Esophagus squamous epithelium (tissue), 5 donors: Measurements from ENCODE around the gene TNFRSF6B. TPM values are rescaled to one million over a fixed set of nuclear protein-coding genes. Genes with fewer than 3 reads are reported as not detected.
"Not testable (repeated sequence)": the region's sequence is repeated elsewhere in the genome, so short reads cannot be mapped to it uniquely, and the experiment has no call there.

Experiments
- DNase-seq: peaks from one replicate; lab custom pipeline; 2025; lab: John Stamatoyannopoulos, UW
- H3K27ac ChIP-seq, 4 donors: fragments of 200-600 bp; sonication (generic); one replicate each; pipeline ENCODE4 v1.5.1; 2016 to 2019; ENCODE audit warnings: mild to moderate bottlenecking in 1 of 4
- H3K27me3 ChIP-seq, 4 donors: fragments of 200-600 bp; sonication (generic); 1 replicate in 3 of 4; 2 replicates in 1 of 4; pipeline versions ENCODE4 v1.5.1 to v1.6.0; 2017 to 2021; ENCODE audit warnings: antibody characterized with exemption in 1 of 4
- H3K36me3 ChIP-seq, 3 donors: fragments of 200-600 bp; sonication (generic); one replicate each; pipeline ENCODE4 v1.5.1; 2016 to 2019
- H3K4me1 ChIP-seq, 3 donors: fragments of 200-600 bp; sonication (generic); one replicate each; pipeline ENCODE4 v1.5.1; 2017 to 2019
- H3K4me3 ChIP-seq, 4 donors: fragments of 200-600 bp; sonication (generic); 1 replicate in 3 of 4; 2 replicates in 1 of 4; pipeline ENCODE4 v1.5.1; 2016 to 2019; ENCODE audit warnings: mild to moderate bottlenecking in 2 of 4, moderate library complexity in 1 of 4
- H3K9me3 ChIP-seq, 3 donors: fragments of 200-600 bp; sonication (generic); one replicate each; pipeline ENCODE4 v1.5.1; 2016 to 2019
- POLR2A ChIP-seq, 4 donors: fragments of 450-650 bp; IDR thresholded peaks; one replicate each; pipeline ENCODE4 v1.6.1; 2017; ENCODE audit warnings: antibody characterized with exemption in 4 of 4, mild to moderate bottlenecking in 4 of 4, moderate library complexity in 3 of 4
- WGBS, 2 donors: methylation state at CpG; one replicate each; pipeline ENCODE4 v1.1.5; 2018; 5-methylcytosine and 5-hydroxymethylcytosine counted together
- intact Hi-C: fragments of 100-400 bp; cut with DNase I; formaldehyde crosslinking; loops from one replicate; pipeline ENCODE4 v1.15.0; 2022
- total RNA-seq, 4 donors: library from RNA; depleted of rRNA; stranded (reverse); fragments of >200 nt; gene quantifications; one replicate each; pipeline ENCODE4 v1.1.0, GENCODE V29; 2016
- TF ChIP-seq, protein P1 (sequence below), 6 experiments: fragments of 450-650 bp in 4 of 6; fragments of 200-600 bp in 2 of 6; sonication (generic) in 2 of 6; IDR thresholded peaks; one replicate each; pipeline ENCODE4 v1.5.1; 2016 to 2019; ENCODE audit warnings: antibody characterized with exemption in 6 of 6, mild to moderate bottlenecking in 4 of 6, moderate library complexity in 4 of 6
- donor health status: DM: yes; HTN: yes; CAD: no.

The TNFRSF6B gene
- total RNA-seq, 4 donors from 2014 or later, result 2.5 to 15.2 (median 10.6) TPM

GRCh38 chr20:63659370-63659769 is 37.1 kb upstream of the TNFRSF6B start:
- no peak for DNase-seq
- intact Hi-C loops, result no loop called here
- 87% methylated on average over 6 of the region's 13 CpGs; no CpG with 5 or more reads in 1 of the 2 donors for WGBS, 2 donors

GRCh38 chr20:63660174-63660573 is 36.3 kb upstream of the TNFRSF6B start:
- DNase-seq, H3K9me3 ChIP-seq, H3K4me3 ChIP-seq, H3K27ac ChIP-seq, H3K27me3 ChIP-seq, intact Hi-C loops: not testable (repeated sequence)
- Histone ChIP-seq H3K36me3 (peaks cover 10 to 49% (median 12%) of the 10 kb centered on the region in 3 donors), H3K4me1 (peaks cover 14 to 29% (median 14%) of the 10 kb centered on the region in 3 donors)
- 67 to 91% methylated on average over 2 to 10 of the region's 10 CpGs for WGBS, 2 donors

More at GRCh38 chr20:63659370-63659769, 37.1 kb upstream of the TNFRSF6B start:
- Histone ChIP-seq H3K4me3 (peak overlapping the region in 3 of 4 donors; percentile 77 to 89 (median 88)), H3K36me3 (peaks cover 10 to 41% (median 12%) of the 10 kb centered on the region in 3 donors), H3K4me1 (peaks cover 14 to 31% (median 14%) of the 10 kb centered on the region in 3 donors), H3K27ac (peak overlapping the region; percentile 82 to 91 (median 90)), H3K9me3 (no peaks in the 10 kb centered on the region), H3K27me3 (no peaks in the 10 kb centered on the region)
- TF ChIP-seq, protein P1, sequence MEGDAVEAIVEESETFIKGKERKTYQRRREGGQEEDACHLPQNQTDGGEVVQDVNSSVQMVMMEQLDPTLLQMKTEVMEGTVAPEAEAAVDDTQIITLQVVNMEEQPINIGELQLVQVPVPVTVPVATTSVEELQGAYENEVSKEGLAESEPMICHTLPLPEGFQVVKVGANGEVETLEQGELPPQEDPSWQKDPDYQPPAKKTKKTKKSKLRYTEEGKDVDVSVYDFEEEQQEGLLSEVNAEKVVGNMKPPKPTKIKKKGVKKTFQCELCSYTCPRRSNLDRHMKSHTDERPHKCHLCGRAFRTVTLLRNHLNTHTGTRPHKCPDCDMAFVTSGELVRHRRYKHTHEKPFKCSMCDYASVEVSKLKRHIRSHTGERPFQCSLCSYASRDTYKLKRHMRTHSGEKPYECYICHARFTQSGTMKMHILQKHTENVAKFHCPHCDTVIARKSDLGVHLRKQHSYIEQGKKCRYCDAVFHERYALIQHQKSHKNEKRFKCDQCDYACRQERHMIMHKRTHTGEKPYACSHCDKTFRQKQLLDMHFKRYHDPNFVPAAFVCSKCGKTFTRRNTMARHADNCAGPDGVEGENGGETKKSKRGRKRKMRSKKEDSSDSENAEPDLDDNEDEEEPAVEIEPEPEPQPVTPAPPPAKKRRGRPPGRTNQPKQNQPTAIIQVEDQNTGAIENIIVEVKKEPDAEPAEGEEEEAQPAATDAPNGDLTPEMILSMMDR (IDR thresholded peaks at IDR 0.05), result no peak
- TF ChIP-seq POLR2A (IDR thresholded peaks at IDR 0.05), result no peak

DNA sequence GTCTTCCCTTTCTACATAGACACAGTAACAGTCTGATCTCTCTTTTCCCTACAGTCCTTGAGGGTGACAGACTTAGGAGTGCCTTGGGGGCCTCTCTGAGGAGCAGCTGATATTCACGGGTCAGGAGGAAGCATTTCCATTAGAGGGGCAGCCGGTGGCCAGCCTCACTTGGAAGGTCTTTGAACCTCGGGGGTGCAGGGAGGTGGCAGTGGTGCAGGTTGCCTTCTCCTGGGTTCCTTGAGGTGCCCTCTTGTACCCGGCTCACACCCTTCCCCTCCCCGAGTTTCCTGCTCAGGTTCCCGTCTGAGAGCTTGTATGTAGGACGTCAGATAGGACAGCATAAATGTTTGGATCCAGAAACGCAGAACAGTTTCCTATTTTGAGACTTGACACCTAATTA is 35.8 kb upstream of the TNFRSF6B start:
- WGBS, 2 donors, result 84 to 86% methylated on average over 7 to 8 of the region's 8 CpGs

DNA sequence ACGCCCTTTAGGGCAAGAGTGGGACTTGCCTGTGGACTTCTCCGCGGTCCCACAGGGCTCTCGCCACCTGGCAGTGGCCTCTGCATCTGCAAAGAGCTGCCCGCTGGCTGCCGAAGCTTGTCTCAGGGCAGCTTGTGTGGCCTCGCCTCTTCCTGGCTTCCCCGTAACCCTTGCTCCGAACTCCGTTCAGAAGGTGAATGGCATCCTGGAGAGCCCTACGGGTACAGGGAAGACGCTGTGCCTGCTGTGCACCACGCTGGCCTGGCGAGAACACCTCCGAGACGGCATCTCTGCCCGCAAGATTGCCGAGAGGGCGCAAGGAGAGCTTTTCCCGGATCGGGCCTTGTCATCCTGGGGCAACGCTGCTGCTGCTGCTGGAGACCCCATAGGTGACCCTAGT is 35.3 kb upstream of the TNFRSF6B start:
- H3K4me1 ChIP-seq, result peaks cover 14 to 29% (median 14%) of the 10 kb centered on the region in 3 donors
- H3K36me3 ChIP-seq, result peaks cover 10 to 58% (median 12%) of the 10 kb centered on the region in 3 donors
- H3K4me3 ChIP-seq, result no peak overlapping the region
- H3K27me3 ChIP-seq, result no peaks in the 10 kb centered on the region
- H3K9me3 ChIP-seq, result no peaks in the 10 kb centered on the region
- no peak overlapping the region for H3K27ac ChIP-seq
- TF ChIP-seq POLR2A (IDR thresholded peaks at IDR 0.05), result no peak
- TF ChIP-seq, protein P1 (IDR thresholded peaks at IDR 0.05), result no peak
- DNase-seq, result no peak
- WGBS, 2 donors, result 93 to 97% methylated on average over 9 to 19 of the region's 22 CpGs
- intact Hi-C loops, result no loop called here

More for the DNA sequence above, 35.8 kb upstream of the TNFRSF6B start:
- intact Hi-C loops, result no loop called here
- Histone ChIP-seq H3K9me3 (no peaks in the 10 kb centered on the region), H3K27ac (no peak overlapping the region), H3K4me1 (peaks cover 14 to 29% (median 14%) of the 10 kb centered on the region in 3 donors), H3K27me3 (no peaks in the 10 kb centered on the region), H3K36me3 (peaks cover 10 to 53% (median 12%) of the 10 kb centered on the region in 3 donors), H3K4me3 (no peak overlapping the region)
- TF ChIP-seq POLR2A (IDR thresholded peaks at IDR 0.05), result no peak
- TF ChIP-seq, protein P1 (IDR thresholded peaks at IDR 0.05), result no peak
- DNase-seq, result no peak

DNA sequence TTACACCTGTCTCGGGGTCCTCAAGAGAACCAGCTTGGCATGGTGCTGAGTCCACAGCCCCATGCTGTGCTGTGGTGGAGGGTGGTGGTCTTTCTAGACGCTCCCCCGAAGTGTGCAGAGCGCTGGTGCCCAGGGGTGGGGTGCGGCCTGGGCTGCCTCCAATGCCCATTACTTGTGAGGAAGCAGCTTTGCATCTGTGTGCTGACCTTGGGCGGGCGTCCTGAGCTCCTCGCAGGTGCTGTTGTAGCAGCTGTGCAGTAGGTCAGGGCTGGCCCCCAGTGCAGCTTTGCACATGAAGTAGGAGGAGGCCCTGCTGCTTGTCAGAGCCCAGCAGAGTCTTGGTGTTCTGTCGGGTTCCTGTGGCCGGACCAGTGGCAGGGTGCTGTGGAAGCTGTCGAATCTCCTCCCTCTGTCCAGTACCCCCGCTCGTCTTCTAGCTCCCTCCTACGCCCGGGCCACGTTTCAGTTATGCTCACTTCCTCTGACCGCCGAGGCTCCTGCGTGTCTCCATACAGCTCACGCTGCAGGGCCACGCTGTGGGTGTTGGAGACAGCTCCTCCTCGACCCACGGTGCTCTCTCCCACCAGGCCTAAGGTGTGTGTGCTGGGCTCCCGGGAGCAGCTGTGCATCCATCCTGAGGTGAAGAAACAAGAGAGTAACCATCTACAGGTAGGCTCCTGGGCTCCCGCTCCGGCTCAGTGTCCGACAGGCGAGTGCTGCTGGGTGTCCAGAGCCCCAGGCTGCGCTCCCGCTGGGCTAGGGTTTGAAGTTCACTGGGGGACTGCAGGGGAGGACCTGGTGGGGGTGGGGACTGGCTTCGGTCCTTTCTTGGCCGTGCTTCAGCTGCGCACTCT is 34.3 kb upstream of the TNFRSF6B start:
- peaks cover 14 to 22% (median 14%) of the 10 kb centered on the region in 3 donors for H3K4me1 ChIP-seq
- 91 to 93% methylated on average over 8 to 18 of the region's 33 CpGs for WGBS, 2 donors
- H3K27ac ChIP-seq, result no peak overlapping the region
- H3K4me3 ChIP-seq, result no peak overlapping the region
- intact Hi-C loops, result no loop called here
- peaks cover 10 to 69% (median 14%) of the 10 kb centered on the region in 3 donors for H3K36me3 ChIP-seq
- TF ChIP-seq POLR2A (IDR thresholded peaks at IDR 0.05), result no peak
- TF ChIP-seq, protein P1 (IDR thresholded peaks at IDR 0.05), result no peak
- DNase-seq, result no peak
- H3K27me3 ChIP-seq, result no peaks in the 10 kb centered on the region
- no peaks in the 10 kb centered on the region for H3K9me3 ChIP-seq
